ENCODE measurements around the gene SPRR5. TPM values are rescaled to one million over a fixed set of nuclear protein-coding genes. Genes with fewer than 3 reads are reported as not detected.

The SPRR5 gene
- polyA plus RNA-seq, 1 donor (not counting 4 experiments of a cell fraction or from before 2014, with no cell fraction given) = 0.30 TPM

DNA sequence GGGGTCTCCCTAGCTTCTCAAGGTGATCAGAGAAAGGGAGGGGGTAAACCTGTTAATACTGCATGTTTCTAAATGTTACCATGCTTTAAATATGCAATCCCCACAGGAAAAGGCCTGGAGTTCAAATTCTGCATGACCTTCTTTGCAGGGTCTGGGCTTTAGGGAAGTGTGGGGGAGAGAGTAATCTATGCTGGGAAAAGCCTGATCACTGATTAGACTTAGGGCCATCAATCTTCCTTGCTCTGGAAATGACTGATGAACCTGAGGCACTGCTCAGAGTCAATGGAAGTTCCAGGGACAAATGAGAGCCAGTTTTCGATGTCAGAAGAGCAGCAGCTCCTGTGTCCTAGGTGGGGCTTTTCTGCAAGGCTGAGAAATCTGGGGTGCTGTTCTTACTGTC is 33.7 kb downstream of the SPRR5 start:
- Histone ChIP-seq H3K9me1 (ENCODE audit: control insufficient read depth, extremely low read depth, insufficient read depth, low read length) (no peaks in the 10 kb centered on the region), H3K27ac (ENCODE audit: control insufficient read depth, insufficient read depth, low read length) (no peak overlapping the region), H3K4me2 (ENCODE audit: control insufficient read depth, extremely low read depth, insufficient read depth, low read depth, low read length) (no peak overlapping the region), H3K79me2 (ENCODE audit: control insufficient read depth, insufficient read depth, low read length) (no peaks in the 10 kb centered on the region), H3K9me3 (ENCODE audit: control insufficient read depth, low read depth, low read length) (no peaks in the 10 kb centered on the region), H3K36me3 (ENCODE audit: control insufficient read depth in 2 of 2, extremely low read depth in 1 of 2, insufficient read depth in 2 of 2, low read length in 2 of 2) (no peaks in the 10 kb centered on the region), H3K4me3 (ENCODE audit: control insufficient read depth in 2 of 3, extremely low read depth in 1 of 3, insufficient read depth in 2 of 3, low read depth in 1 of 3, low read length in 3 of 3) (no peak overlapping the region), H4K20me1 (ENCODE audit: control insufficient read depth, extremely low read depth, insufficient read depth, low read length) (no peaks in the 10 kb centered on the region), H3K27me3 (ENCODE audit: control insufficient read depth, extremely low read depth, insufficient read depth, low read length) (no peaks in the 10 kb centered on the region), H3K4me1 (ENCODE audit: control insufficient read depth, extremely low read depth, insufficient read depth, low read length) (peaks cover 4% of the 10 kb centered on the region), H2AFZ (ENCODE audit: control insufficient read depth, low read length) (no peak overlapping the region), H3K9ac (ENCODE audit: control insufficient read depth, extremely low read depth, insufficient read depth, low read length) (no peak overlapping the region)
- dilution Hi-C loops (cut with MboI; ENCODE audit: extremely low pct_ligation_motif_present, low sequenced_read_pairs) = no loop called here
- TF ChIP-seq, protein P1, sequence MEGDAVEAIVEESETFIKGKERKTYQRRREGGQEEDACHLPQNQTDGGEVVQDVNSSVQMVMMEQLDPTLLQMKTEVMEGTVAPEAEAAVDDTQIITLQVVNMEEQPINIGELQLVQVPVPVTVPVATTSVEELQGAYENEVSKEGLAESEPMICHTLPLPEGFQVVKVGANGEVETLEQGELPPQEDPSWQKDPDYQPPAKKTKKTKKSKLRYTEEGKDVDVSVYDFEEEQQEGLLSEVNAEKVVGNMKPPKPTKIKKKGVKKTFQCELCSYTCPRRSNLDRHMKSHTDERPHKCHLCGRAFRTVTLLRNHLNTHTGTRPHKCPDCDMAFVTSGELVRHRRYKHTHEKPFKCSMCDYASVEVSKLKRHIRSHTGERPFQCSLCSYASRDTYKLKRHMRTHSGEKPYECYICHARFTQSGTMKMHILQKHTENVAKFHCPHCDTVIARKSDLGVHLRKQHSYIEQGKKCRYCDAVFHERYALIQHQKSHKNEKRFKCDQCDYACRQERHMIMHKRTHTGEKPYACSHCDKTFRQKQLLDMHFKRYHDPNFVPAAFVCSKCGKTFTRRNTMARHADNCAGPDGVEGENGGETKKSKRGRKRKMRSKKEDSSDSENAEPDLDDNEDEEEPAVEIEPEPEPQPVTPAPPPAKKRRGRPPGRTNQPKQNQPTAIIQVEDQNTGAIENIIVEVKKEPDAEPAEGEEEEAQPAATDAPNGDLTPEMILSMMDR (optimal IDR thresholded peaks at IDR 0.05 in 1 of 3, IDR thresholded peaks at IDR 0.05 in 1 of 3, conservative IDR thresholded peaks at IDR 0.05 in 1 of 3; ENCODE audit: extremely low read depth in 1 of 3, insufficient read depth in 2 of 3, low read length in 3 of 3) = no peak
- TF ChIP-seq EZH2 (IDR thresholded peaks at IDR 0.05; ENCODE audit: low read length) = no peak
- DNase-seq (ENCODE audit: low read depth, low spot score) = no peak
- no peak for FAIRE-seq

DNA sequence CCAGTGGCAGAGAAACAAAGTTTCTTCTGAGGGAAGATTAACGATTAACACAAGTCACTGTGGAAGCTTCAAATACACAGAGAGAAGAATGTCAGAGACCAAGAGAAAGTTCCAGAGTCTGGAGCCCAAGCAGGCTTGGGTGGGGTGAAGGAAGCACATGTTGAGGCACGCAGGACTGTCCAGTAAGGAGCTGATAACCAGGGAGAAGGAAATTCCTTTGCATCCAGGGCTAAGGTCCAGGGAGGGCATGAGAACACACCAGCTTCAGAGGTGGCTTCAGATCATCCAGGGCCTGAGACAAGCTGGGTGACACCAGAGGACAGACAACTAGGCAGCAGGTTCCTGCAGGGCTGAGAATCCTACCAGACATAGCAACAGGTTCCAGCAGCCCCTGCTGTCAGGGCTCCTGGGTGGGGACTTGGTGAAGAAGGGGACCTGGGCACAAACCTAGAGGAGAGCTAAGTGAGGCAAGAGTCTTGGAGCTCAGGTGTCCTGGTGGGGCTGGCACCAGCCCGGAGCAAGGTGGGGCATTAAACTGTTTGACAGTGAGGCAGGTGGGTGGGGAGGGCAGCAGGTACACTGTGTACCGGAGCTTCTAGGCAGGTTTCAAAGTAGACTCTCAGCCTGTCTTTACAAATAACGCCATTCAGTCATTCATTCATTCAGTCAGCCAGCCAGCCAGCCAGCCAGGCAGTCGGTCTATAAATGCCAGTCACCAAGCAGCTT is 34.3 kb downstream of the SPRR5 start:
- H3K9me3 ChIP-seq (ENCODE audit: control insufficient read depth, low read depth, low read length) = no peaks in the 10 kb centered on the region
- H3K27me3 ChIP-seq (ENCODE audit: control insufficient read depth, extremely low read depth, insufficient read depth, low read length) = no peaks in the 10 kb centered on the region
- dilution Hi-C loops (cut with MboI; ENCODE audit: extremely low pct_ligation_motif_present, low sequenced_read_pairs) = no loop called here
- TF ChIP-seq, protein P1 (optimal IDR thresholded peaks at IDR 0.05 in 1 of 3, IDR thresholded peaks at IDR 0.05 in 1 of 3, conservative IDR thresholded peaks at IDR 0.05 in 1 of 3; ENCODE audit: extremely low read depth in 1 of 3, insufficient read depth in 2 of 3, low read length in 3 of 3) = no peak
- no peak for TF ChIP-seq EZH2 (IDR thresholded peaks at IDR 0.05; ENCODE audit: low read length)
- no peaks in the 10 kb centered on the region for H3K36me3 ChIP-seq (ENCODE audit: control insufficient read depth in 2 of 2, extremely low read depth in 1 of 2, insufficient read depth in 2 of 2, low read length in 2 of 2)
- no peak overlapping the region for H3K27ac ChIP-seq (ENCODE audit: control insufficient read depth, insufficient read depth, low read length)
- H4K20me1 ChIP-seq (ENCODE audit: control insufficient read depth, extremely low read depth, insufficient read depth, low read length) = no peaks in the 10 kb centered on the region
- H3K9me1 ChIP-seq (ENCODE audit: control insufficient read depth, extremely low read depth, insufficient read depth, low read length) = no peaks in the 10 kb centered on the region
- FAIRE-seq (no peak), DNase-seq (ENCODE audit: low read depth, low spot score) (no peak)
- H3K9ac ChIP-seq (ENCODE audit: control insufficient read depth, extremely low read depth, insufficient read depth, low read length) = no peak overlapping the region
- no peak overlapping the region for H2AFZ ChIP-seq (ENCODE audit: control insufficient read depth, low read length)
- peaks cover 4% of the 10 kb centered on the region for H3K4me1 ChIP-seq (ENCODE audit: control insufficient read depth, extremely low read depth, insufficient read depth, low read length)
- H3K4me3 ChIP-seq (ENCODE audit: control insufficient read depth in 2 of 3, extremely low read depth in 1 of 3, insufficient read depth in 2 of 3, low read depth in 1 of 3, low read length in 3 of 3) = no peak overlapping the region
- H3K4me2 ChIP-seq (ENCODE audit: control insufficient read depth, extremely low read depth, insufficient read depth, low read depth, low read length) = no peak overlapping the region
- H3K79me2 ChIP-seq (ENCODE audit: control insufficient read depth, insufficient read depth, low read length) = no peaks in the 10 kb centered on the region

All from keratinocyte (primary cell).